BE2C (cell line): ENCODE results near the gene NLRP13.

Experiments used
- DNase-seq: peaks from one replicate; pipeline ENCODE4 v3.0.0-alpha.2; 2020
- H3K27me3 ChIP-seq: fragments of 250-450 bp; sonication (Bioruptor Pico); 2 replicates; pipeline ENCODE4 v1.5.1; 2020; ENCODE audit warnings: mild to moderate bottlenecking
- H3K36me3 ChIP-seq: fragments of 250-450 bp; sonication (Bioruptor Pico); 2 replicates; pipeline ENCODE4 v1.5.1; 2020; ENCODE audit warnings: mild to moderate bottlenecking
- H3K4me1 ChIP-seq: fragments of 250-450 bp; sonication (Bioruptor Pico); 2 replicates; pipeline ENCODE4 v1.5.1; 2020
- H3K4me3 ChIP-seq: 2 replicates; pipeline ENCODE4 v1.5.1; 2011; ENCODE audit warnings: low read depth, low read length
- H3K9me3 ChIP-seq: fragments of 250-450 bp; sonication (Bioruptor Pico); 2 replicates; pipeline ENCODE4 v1.5.1; 2020
- TF ChIP-seq, protein P1 (sequence below): IDR thresholded peaks from 2 replicates; pipeline ENCODE4 v1.5.1; 2012; ENCODE audit warnings: mild to moderate bottlenecking, low read depth, low read length

NLRP13 gene

DNA sequence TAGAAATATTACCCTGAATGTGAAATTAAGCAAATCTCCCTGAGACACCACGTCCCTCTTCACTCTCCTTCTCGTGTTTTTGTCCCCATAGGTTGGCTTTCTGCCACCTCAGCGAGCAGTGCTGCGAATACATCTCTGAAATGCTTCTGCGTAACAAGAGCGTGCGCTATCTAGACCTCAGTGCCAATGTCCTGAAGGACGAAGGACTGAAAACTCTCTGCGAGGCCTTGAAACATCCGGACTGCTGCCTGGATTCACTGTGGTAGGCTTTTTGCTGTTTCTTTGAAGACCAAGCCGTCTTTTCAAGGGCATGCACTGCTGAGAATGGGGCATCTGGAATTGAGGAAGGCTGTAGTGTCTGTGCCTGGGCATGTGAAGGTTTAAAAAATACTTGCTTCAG is 61.4 kb downstream of the NLRP13 start:
- H3K9me3 ChIP-seq: no peaks in the 10 kb centered on the region
- H3K36me3 ChIP-seq: no peaks in the 10 kb centered on the region
- TF ChIP-seq, protein P1, sequence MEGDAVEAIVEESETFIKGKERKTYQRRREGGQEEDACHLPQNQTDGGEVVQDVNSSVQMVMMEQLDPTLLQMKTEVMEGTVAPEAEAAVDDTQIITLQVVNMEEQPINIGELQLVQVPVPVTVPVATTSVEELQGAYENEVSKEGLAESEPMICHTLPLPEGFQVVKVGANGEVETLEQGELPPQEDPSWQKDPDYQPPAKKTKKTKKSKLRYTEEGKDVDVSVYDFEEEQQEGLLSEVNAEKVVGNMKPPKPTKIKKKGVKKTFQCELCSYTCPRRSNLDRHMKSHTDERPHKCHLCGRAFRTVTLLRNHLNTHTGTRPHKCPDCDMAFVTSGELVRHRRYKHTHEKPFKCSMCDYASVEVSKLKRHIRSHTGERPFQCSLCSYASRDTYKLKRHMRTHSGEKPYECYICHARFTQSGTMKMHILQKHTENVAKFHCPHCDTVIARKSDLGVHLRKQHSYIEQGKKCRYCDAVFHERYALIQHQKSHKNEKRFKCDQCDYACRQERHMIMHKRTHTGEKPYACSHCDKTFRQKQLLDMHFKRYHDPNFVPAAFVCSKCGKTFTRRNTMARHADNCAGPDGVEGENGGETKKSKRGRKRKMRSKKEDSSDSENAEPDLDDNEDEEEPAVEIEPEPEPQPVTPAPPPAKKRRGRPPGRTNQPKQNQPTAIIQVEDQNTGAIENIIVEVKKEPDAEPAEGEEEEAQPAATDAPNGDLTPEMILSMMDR: no peak
- H3K27me3 ChIP-seq: peaks cover 5% of the 10 kb centered on the region
- no peak overlapping the region for H3K4me3 ChIP-seq
- H3K4me1 ChIP-seq: no peaks in the 10 kb centered on the region
- DNase-seq: no peak

DNA sequence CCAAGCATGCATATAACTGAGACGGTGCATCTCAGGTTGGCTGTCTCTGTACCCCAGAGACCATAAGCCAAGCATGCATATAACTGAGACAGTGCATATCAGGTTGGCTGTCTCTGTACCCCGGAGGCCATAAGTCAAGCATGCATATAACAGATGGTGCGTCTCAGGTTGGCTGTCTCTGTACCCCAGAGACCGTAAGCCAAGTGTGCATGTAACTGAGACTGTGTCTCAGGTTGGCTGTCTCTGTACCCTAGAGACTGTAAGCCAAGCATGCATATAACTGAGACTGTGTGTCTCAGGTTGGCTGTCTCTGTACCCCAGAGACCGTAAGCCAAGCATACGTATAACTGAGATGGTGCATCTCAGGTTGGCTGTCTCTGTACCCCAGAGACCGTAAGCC is 65.0 kb downstream of the NLRP13 start:
- DNase-seq: no peak
- TF ChIP-seq, protein P1: no peak
- Histone ChIP-seq H3K4me3 (no peak overlapping the region), H3K4me1 (no peaks in the 10 kb centered on the region), H3K27me3 (no peaks in the 10 kb centered on the region; the same call in 1 of the 2 replicates), H3K36me3 (no peaks in the 10 kb centered on the region), H3K9me3 (no peaks in the 10 kb centered on the region)

DNA sequence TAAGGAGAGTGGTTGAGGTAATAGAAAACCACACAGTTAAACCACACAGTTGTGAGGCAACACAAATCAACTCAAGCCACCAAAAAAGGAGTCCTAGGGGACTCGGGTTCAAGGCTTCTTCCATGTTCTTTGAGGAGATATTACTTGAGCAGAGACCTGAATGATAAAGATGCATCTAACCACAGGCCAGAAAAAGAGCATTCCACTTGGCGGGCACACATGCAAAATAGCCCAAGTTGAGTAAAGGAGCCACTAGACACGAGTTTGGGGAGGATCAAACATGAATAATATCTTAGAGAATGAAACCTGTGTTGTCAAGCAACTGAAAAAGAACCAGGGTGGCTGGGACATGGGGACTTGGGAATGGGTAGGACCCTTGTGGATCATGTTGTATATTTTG is 65.6 kb downstream of the NLRP13 start:
- no peak for DNase-seq
- no peaks in the 10 kb centered on the region for H3K4me1 ChIP-seq
- no peaks in the 10 kb centered on the region; the same call in 1 of the 2 replicates for H3K27me3 ChIP-seq
- H3K36me3 ChIP-seq: no peaks in the 10 kb centered on the region
- no peak overlapping the region for H3K4me3 ChIP-seq
- TF ChIP-seq, protein P1: no peak
- no peaks in the 10 kb centered on the region for H3K9me3 ChIP-seq

- TF ChIP-seq, protein P1: no peak
Measured at GRCh38 chr19:55858969-55859368, 73.2 kb downstream of the NLRP13 start.

DNA sequence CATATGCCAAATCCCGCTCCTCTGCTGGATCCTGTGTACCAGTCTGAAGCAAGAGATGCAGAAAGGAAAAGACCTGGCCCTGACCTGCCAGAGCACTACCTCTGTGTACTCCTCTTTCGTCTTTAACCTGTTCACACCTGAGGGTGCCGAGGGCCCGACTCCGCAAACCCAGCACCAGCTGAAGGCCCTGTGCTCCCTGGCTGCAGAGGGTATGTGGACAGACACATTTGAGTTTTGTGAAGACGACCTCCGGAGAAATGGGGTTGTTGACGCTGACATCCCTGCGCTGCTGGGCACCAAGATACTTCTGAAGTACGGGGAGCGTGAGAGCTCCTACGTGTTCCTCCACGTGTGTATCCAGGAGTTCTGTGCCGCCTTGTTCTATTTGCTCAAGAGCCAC is 73.7 kb downstream of the NLRP13 start:
- peaks cover 22% of the 10 kb centered on the region for H3K27me3 ChIP-seq
- H3K4me1 ChIP-seq: no peaks in the 10 kb centered on the region
- DNase-seq: no peak
- H3K4me3 ChIP-seq: no peak overlapping the region
- H3K36me3 ChIP-seq: no peaks in the 10 kb centered on the region
- TF ChIP-seq, protein P1: no peak
- no peaks in the 10 kb centered on the region for H3K9me3 ChIP-seq

More at GRCh38 chr19:55858969-55859368, 73.2 kb downstream of the NLRP13 start:
- Histone ChIP-seq H3K9me3 (no peaks in the 10 kb centered on the region), H3K4me3 (no peak overlapping the region), H3K36me3 (no peaks in the 10 kb centered on the region), H3K27me3 (peaks cover 22% of the 10 kb centered on the region), H3K4me1 (no peaks in the 10 kb centered on the region)
- no peak for DNase-seq

DNA sequence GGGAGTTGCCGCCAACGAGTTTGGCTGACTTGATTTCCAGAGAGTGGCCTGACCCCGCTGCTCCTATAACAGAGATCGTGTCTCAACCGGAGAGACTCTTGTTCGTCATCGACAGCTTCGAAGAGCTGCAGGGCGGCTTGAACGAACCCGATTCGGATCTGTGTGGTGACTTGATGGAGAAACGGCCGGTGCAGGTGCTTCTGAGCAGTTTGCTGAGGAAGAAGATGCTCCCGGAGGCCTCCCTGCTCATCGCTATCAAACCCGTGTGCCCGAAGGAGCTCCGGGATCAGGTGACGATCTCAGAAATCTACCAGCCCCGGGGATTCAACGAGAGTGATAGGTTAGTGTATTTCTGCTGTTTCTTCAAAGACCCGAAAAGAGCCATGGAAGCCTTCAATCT is 74.2 kb downstream of the NLRP13 start:
- H3K36me3 ChIP-seq: no peaks in the 10 kb centered on the region
- no peaks in the 10 kb centered on the region for H3K9me3 ChIP-seq
- no peaks in the 10 kb centered on the region for H3K4me1 ChIP-seq
- DNase-seq: no peak
- H3K27me3 ChIP-seq: peaks cover 22% of the 10 kb centered on the region
- no peak overlapping the region for H3K4me3 ChIP-seq
- TF ChIP-seq, protein P1: no peak
